ENCODE measurements around the gene SLC1A5. TPM values are rescaled to one million over a fixed set of nuclear protein-coding genes. Genes with fewer than 3 reads are reported as not detected.

SLC1A5 gene
- polyA plus RNA-seq, 1 of the 3 experiments (the other 2 are of a cell fraction): 80.4 TPM

- Histone ChIP-seq H3K79me2 (ENCODE audit: insufficient read depth) (no peaks in the 10 kb centered on the region), H3K4me1 (ENCODE audit: control insufficient read depth in 1 of 2, insufficient read depth in 2 of 2, low read depth in 1 of 2, low read length in 1 of 2) (peaks cover 3 to 5% of the 10 kb centered on the region in 2 experiments; a peak in 1 of 4 replicates), H3K9me2 (no peaks in the 10 kb centered on the region), H3K36me3 (replicated peaks in 1 of 2; ENCODE audit: control insufficient read depth in 1 of 2, insufficient read depth in 2 of 2, low read length in 1 of 2) (no peaks in the 10 kb centered on the region), H4K20me1 (ENCODE audit: insufficient read depth) (no peaks in the 10 kb centered on the region), H2AFZ (ENCODE audit: low read depth) (no peak overlapping the region), H3K4me2 (no peak overlapping the region), H3K27me3 (ENCODE audit: insufficient read depth) (no peaks in the 10 kb centered on the region), H3K9ac (no peak overlapping the region), H3K9me3 (no peaks in the 10 kb centered on the region), H3K4me3 (ENCODE audit: low read depth in 2 of 2, low read length in 1 of 2) (no peak overlapping the region), H3K27ac (ENCODE audit: low read depth in 2 of 2, low read length in 1 of 2) (no peak overlapping the region), H3F3A (replicated peaks; ENCODE audit: insufficient read depth) (peaks cover 21% of the 10 kb centered on the region)
- ChIA-PET CTCF (interaction anchor here (1.4 to 2.6 kb wide), 2 partner anchors 15 kb away, joined by 7 read pairs; no protein-coding TSS in a partner anchor), POLR2A (no interaction called here)
- no peak for TF ChIP-seq POLR2AphosphoS5 (IDR thresholded peaks at IDR 0.05; ENCODE audit: low read depth, low read length)
- 84% methylated on average over 5 of the region's 5 CpGs for WGBS (ENCODE audit: low lambda C conversion rate)
- no peak for DNase-seq
Measured at GRCh38 chr19:46825731-46826055, 37.3 kb upstream of the SLC1A5 start.

GRCh38 chr19:46824890-46825730 is 36.7 kb upstream of the SLC1A5 start:
- WGBS (ENCODE audit: low lambda C conversion rate): 91% methylated on average over 21 of the region's 21 CpGs
- CTCF ChIA-PET: interaction anchor here (2.6 kb wide), 1 partner anchor 15 kb away, joined by 7 read pairs; no protein-coding TSS in a partner anchor
- Histone ChIP-seq H3K27me3 (ENCODE audit: insufficient read depth) (no peaks in the 10 kb centered on the region), H3K79me2 (ENCODE audit: insufficient read depth) (no peaks in the 10 kb centered on the region), H3K4me2 (no peak overlapping the region), H3K9me2 (no peaks in the 10 kb centered on the region), H3K4me3 (ENCODE audit: low read depth in 2 of 2, low read length in 1 of 2) (no peak overlapping the region), H3F3A (replicated peaks; ENCODE audit: insufficient read depth) (peaks cover 18% of the 10 kb centered on the region), H4K20me1 (ENCODE audit: insufficient read depth) (no peaks in the 10 kb centered on the region), H3K9ac (no peak overlapping the region), H3K27ac (ENCODE audit: low read depth in 2 of 2, low read length in 1 of 2) (no peak overlapping the region), H3K9me3 (no peaks in the 10 kb centered on the region), H3K4me1 (ENCODE audit: control insufficient read depth in 1 of 2, insufficient read depth in 2 of 2, low read depth in 1 of 2, low read length in 1 of 2) (peaks cover 3 to 5% of the 10 kb centered on the region in 2 experiments; a peak in 1 of 4 replicates), H3K36me3 (replicated peaks in 1 of 2; ENCODE audit: control insufficient read depth in 1 of 2, insufficient read depth in 2 of 2, low read length in 1 of 2) (no peaks in the 10 kb centered on the region), H2AFZ (ENCODE audit: low read depth) (no peak overlapping the region)
- DNase-seq: no peak
- no peak for TF ChIP-seq SMC3 (IDR thresholded peaks at IDR 0.05; ENCODE audit: low read depth, low read length)
- TF ChIP-seq EZH2phosphoT487 (IDR thresholded peaks at IDR 0.05; ENCODE audit: borderline replicate concordance, low read depth): no peak
- no peak for TF ChIP-seq ELF1 (IDR thresholded peaks at IDR 0.05)
- TF ChIP-seq JUND (IDR thresholded peaks at IDR 0.05): no peak
- TF ChIP-seq EP300 (IDR thresholded peaks at IDR 0.05; ENCODE audit: borderline replicate concordance in 1 of 2, low read depth in 1 of 2, low read length in 1 of 2): no peak
- no peak for TF ChIP-seq USF2 (IDR thresholded peaks at IDR 0.05; ENCODE audit: borderline replicate concordance, low read depth, low read length)
- TF ChIP-seq FOXJ3 (CRISPR knock-in tag; IDR thresholded peaks at IDR 0.05): no peak
- TF ChIP-seq RCOR1 (IDR thresholded peaks at IDR 0.05; ENCODE audit: low read length): no peak
- TF ChIP-seq MAX (IDR thresholded peaks at IDR 0.05; ENCODE audit: low read depth): no peak
- TF ChIP-seq RXRA (IDR thresholded peaks at IDR 0.05; ENCODE audit: borderline replicate concordance, low read depth): no peak
- TF ChIP-seq SIN3A (IDR thresholded peaks at IDR 0.05; ENCODE audit: borderline replicate concordance, low read depth, low read length): no peak
- no peak for TF ChIP-seq RAD21 (IDR thresholded peaks at IDR 0.05; ENCODE audit: low read length)
- no peak for TF ChIP-seq MEF2A (IDR thresholded peaks at IDR 0.05; ENCODE audit: borderline replicate concordance, low read depth)
- no peak for TF ChIP-seq TAF1 (IDR thresholded peaks at IDR 0.05; ENCODE audit: borderline replicate concordance, low read depth, low read length)
- TF ChIP-seq IRF3 (IDR thresholded peaks at IDR 0.05; ENCODE audit: low read depth, low read length): no peak
- POLR2A ChIA-PET: no interaction called here

All from SK-N-SH (cell line).